Measurements from ENCODE around the gene NOXRED1.

The NOXRED1 gene

DNA sequence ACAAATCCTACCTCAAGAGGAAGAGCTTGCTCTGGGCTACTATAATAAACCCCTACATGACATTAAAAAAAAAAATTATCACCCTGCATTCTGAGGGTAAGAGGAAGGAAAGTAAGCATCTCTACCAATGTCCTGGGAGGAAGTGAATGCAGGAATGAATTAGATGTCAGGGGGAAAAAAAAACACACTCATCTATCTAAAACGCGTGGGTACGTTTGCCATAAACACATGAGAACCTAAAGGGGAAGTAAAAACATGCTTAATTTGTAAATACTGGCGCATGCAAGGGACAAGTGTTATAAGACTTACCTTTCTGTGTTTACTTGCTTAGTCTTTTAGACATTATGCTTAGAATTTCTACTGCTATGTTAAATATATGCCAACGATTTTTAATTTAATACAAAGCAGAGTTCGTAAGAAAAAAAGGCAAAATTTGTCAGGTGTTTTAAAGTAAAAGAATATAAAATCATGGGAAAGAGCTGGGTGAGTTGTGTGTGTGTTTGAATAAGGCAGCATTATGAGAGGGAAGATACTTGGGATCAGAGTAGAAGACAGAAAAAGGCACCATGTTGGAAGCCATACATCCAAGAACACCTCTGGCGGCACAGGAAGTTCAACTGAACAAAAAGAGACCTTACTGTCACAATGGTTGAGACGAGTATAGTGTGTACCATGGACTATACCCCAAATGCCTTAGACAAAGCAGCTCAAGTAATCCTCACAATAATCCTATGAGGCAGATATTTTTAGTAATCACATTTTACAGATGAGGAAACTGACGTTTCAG, 48.0 kb downstream of the NOXRED1 start:
- TF ChIP-seq, protein P1, sequence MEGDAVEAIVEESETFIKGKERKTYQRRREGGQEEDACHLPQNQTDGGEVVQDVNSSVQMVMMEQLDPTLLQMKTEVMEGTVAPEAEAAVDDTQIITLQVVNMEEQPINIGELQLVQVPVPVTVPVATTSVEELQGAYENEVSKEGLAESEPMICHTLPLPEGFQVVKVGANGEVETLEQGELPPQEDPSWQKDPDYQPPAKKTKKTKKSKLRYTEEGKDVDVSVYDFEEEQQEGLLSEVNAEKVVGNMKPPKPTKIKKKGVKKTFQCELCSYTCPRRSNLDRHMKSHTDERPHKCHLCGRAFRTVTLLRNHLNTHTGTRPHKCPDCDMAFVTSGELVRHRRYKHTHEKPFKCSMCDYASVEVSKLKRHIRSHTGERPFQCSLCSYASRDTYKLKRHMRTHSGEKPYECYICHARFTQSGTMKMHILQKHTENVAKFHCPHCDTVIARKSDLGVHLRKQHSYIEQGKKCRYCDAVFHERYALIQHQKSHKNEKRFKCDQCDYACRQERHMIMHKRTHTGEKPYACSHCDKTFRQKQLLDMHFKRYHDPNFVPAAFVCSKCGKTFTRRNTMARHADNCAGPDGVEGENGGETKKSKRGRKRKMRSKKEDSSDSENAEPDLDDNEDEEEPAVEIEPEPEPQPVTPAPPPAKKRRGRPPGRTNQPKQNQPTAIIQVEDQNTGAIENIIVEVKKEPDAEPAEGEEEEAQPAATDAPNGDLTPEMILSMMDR (IDR thresholded peaks at IDR 0.05), result no peak

DNA sequence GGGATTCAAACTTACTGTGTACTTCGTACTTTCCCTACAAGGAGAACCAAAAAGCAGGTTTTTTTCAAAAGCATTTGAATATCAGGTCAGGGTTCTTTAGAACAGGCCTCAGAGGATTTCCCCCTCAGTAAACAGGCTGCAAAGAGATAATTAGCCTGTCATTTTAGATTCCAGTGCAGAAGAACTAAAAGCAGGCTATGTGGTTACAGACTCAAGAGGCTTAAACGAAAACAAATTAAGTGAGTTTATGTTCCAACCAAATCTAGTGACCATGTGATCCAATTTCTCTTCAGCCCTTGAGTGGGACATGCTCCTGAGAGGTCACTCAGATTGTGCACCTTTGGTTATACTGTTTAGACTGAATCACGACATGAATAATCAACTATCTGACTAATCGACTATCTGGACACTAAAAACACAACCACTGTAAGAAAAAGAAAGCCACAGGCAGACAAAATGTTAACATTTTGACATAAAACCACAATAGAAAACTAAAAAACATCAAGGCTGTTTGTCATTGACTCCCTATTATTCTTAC, 51.0 kb downstream of the NOXRED1 start:
- TF ChIP-seq, protein P1 (IDR thresholded peaks at IDR 0.05), result no peak

DNA sequence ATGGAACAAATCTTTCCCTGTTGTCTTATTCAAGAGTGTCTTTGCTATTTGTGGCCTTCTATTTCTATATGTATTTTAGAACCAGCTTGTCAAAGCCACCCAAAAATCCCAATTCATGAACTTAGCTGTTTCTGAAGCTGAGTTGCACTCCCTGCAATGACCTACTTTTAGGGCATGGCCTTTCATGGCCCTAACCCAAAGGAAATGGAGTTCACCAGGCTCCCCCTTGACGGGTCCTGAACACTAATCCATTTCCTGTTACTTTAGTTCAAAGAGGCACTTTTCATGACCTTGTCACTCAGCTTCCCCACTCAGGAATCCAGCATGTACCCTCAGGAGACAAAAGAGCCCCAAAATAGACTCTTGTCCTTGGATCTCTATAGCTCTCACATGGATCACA, 54.0 kb downstream of the NOXRED1 start:
- TF ChIP-seq, protein P1 (IDR thresholded peaks at IDR 0.05), result no peak

DNA sequence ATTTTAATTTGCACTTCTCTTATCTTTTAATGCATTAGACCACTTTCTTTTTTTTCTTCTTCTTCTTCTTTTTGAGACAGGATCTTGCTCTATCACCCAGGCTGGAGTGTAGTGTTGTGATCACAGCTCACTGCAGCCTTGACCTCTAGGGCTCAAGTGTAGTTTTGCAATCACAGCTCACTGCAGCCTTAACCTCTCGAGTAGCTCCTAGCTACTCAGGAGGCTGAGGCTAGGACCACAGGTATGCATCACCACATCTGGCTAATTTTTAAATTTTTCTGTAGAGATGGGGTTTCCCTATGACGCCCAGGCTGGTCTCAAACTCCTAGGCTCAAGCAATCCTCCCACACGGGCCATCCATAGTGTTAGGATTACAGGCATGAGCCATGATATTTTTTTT, 59.2 kb downstream of the NOXRED1 start:
- TF ChIP-seq, protein P1 (IDR thresholded peaks at IDR 0.05), result no peak

DNA sequence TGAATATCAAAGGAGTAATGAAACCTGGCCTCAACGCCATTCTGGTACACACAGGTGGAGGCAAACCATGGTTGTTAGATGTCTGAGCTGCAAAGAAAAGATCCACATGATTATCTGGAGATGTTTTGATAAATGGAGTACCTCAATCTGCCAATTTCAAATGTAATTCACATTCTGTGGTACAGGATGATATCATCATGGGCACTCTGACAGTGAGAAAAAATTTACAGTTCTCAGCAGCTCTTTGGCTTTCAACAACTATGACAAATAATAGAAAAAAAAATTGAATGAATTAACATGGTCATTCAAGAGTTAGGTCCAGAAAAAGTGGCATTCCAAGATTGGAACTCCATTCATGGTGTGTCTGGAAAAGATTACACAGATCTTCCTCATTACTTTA, 63.7 kb downstream of the NOXRED1 start:
- TF ChIP-seq, protein P1 (IDR thresholded peaks at IDR 0.05), result no peak

DNA sequence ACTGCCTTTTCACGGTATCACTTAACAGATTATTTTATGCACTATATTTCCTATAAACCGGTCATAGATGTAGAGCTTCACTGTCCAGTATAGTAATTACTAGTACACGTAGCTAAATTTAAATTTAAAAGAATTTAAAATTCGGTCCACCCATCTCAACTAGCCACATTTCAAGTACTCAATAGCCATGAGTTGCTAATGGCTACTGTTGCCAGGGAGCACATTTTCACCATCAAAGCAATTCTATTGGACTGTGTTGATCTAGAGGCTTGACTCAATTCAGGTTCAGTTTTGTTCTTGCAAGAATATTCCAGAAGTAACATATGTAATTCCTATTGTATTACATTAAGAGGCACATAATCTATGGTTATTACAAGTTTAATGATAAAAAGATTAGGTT, 66.4 kb downstream of the NOXRED1 start:
- TF ChIP-seq, protein P1 (IDR thresholded peaks at IDR 0.05), result no peak

DNA sequence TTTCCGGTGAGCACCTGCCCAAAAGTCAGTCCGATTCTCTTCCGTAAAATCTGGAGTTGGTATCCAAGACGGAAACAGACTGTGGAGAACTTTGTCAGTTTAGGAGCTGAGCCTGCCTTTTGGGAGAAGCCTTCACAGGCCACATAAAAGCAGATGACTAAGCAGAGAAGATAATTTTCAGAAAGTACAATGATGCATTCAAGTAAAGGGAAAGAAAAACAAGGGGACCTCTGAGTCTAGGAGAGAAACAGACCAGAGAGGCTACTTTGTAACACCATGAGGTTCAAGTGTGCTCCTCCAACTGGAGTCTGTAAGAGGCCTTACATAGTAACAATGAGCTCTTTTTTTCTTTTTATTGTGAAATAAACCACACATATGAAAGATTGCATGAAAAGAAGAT, 67.5 kb downstream of the NOXRED1 start:
- TF ChIP-seq, protein P1 (IDR thresholded peaks at IDR 0.05), result no peak

Data from LNCAP (cell line).